Keratinocyte (primary cell): ENCODE measurements around the gene HCN4.

Experiments
- EZH2 ChIP-seq: IDR thresholded peaks from one replicate; pipeline ENCODE4 v1.6.1; 2012; ENCODE audit warnings: inconsistent platforms, mild to moderate bottlenecking, low read length, moderate library complexity
- TF ChIP-seq, protein P1 (sequence below), 3 experiments: IDR thresholded peaks in 1 of 3; conservative IDR thresholded peaks in 1 of 3; optimal IDR thresholded peaks in 1 of 3; 2 replicates in 2 of 3; 3 replicates in 1 of 3; pipeline versions ENCODE3 to v1.5.1; 2011; ENCODE audit warnings: low read length in 3 of 3, mild to moderate bottlenecking in 3 of 3, moderate library complexity in 2 of 3, control low read depth in 1 of 3, inconsistent platforms in 1 of 3; ENCODE audit not compliant: insufficient read depth in 2 of 3; ENCODE audit errors: extremely low read depth in 1 of 3

DNA sequence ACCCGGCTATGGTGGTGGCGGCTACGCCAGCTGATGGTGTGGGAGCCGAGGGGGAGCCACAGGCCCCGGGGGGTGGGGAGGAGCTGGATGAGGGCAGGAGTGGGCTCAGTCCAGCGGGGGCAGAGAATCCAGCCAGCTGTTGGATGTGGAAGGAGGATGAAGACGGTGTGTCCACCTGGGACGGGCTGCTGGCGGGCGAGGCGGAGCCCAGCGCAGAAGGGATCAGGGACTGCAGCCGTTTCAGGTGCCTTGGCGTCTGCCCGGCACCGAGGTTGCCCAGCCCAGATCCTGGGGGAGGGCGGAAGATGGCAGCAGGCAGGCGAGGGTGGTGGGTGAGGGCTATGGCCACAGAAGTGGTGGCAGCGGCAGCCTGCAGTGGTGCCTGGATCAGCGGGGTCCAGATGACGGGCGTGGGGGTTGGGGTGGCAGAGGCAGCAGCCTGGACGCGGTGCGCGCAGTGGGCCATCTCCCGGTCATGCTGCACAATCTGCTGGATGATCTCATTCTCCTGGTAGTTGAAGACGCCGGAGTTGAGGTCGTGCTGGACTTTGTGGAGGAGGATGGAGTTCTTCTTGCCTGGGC is 45.3 kb downstream of the HCN4 start:
- TF ChIP-seq, protein P1, sequence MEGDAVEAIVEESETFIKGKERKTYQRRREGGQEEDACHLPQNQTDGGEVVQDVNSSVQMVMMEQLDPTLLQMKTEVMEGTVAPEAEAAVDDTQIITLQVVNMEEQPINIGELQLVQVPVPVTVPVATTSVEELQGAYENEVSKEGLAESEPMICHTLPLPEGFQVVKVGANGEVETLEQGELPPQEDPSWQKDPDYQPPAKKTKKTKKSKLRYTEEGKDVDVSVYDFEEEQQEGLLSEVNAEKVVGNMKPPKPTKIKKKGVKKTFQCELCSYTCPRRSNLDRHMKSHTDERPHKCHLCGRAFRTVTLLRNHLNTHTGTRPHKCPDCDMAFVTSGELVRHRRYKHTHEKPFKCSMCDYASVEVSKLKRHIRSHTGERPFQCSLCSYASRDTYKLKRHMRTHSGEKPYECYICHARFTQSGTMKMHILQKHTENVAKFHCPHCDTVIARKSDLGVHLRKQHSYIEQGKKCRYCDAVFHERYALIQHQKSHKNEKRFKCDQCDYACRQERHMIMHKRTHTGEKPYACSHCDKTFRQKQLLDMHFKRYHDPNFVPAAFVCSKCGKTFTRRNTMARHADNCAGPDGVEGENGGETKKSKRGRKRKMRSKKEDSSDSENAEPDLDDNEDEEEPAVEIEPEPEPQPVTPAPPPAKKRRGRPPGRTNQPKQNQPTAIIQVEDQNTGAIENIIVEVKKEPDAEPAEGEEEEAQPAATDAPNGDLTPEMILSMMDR (optimal IDR thresholded peaks at IDR 0.05 in 1 of 3, IDR thresholded peaks at IDR 0.05 in 1 of 3, conservative IDR thresholded peaks at IDR 0.05 in 1 of 3; ENCODE audit: extremely low read depth in 1 of 3, insufficient read depth in 2 of 3, low read length in 3 of 3) = no peak
- TF ChIP-seq EZH2 = no peak
